SK-N-MC (cell line): ENCODE measurements around the gene AGMO.
A peak's percentile ranks its signal among the peaks of the same experiment; 100 is the strongest.

Source experiments
- DNase-seq: peaks from one replicate; pipeline ENCODE4 v3.0.0-alpha.2; 2011; ENCODE audit warnings: low read depth, low spot score
- H3K27ac ChIP-seq: fragments of 200-600 bp; sonication (generic); 2 replicates; pipeline ENCODE4 v1.5.1; 2016; ENCODE audit warnings: mixed run types
- H3K36me3 ChIP-seq: fragments of 200-600 bp; sonication (generic); 2 replicates; pipeline ENCODE4 v1.6.1; 2017; ENCODE audit warnings: antibody characterized with exemption, low read length, mixed read lengths; ENCODE audit not compliant: insufficient read depth
- H3K4me3 ChIP-seq: fragments of 200-600 bp; sonication (generic); 2 replicates; pipeline ENCODE4 v1.5.1; 2016
- H3K9ac ChIP-seq: fragments of 200-600 bp; sonication (generic); 2 replicates; pipeline ENCODE4 v1.8.0; 2017; ENCODE audit warnings: mixed run types, mixed read lengths; ENCODE audit not compliant: insufficient read length
- H3K9me3 ChIP-seq: fragments of 200-600 bp; sonication (generic); 2 replicates; pipeline ENCODE4 v1.6.1; 2017; ENCODE audit warnings: low read depth, mild to moderate bottlenecking, antibody characterized with exemption, low read length, moderate library complexity, mixed read lengths
- EZH2 ChIP-seq: fragments of 200-600 bp; sonication (generic); IDR thresholded peaks from one replicate; pipeline ENCODE4 v1.6.1; 2017; ENCODE audit warnings: antibody characterized with exemption
- FOXP2 ChIP-seq: optimal IDR thresholded peaks from 2 replicates; pipeline ENCODE3; 2011; ENCODE audit warnings: mild to moderate bottlenecking, moderate library complexity; ENCODE audit not compliant: insufficient read depth; ENCODE audit errors: extremely low read length, control extremely low read depth
- POLR2AphosphoS5 ChIP-seq: IDR thresholded peaks from 2 replicates; pipeline ENCODE4 v1.6.1; 2012; ENCODE audit warnings: mild to moderate bottlenecking, low read depth, low read length, borderline replicate concordance

Gene AGMO

DNA sequence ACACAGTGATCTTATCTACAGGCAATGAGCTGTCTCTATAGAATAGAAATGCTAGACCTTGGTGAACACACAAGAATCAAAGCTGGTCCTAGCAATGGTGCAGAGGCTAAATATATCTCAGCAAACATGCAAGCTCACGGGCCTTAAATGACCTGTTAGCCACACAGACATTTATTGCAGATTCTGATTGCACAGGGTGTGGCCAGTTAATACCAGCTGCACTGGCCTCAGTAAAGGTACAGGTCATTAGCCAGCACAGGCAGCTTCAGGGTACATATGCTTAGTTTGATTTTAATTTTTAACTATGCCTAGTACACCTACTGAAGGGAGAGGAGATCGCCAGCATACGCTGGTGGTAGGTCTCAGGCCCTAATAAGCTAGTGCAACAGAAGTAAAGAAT lies 393.9 kb downstream of the AGMO start:
- DNase-seq, result no peak
- H3K4me3 ChIP-seq, result no peak overlapping the region
- no peak overlapping the region for H3K27ac ChIP-seq
- H3K36me3 ChIP-seq, result no peaks in the 10 kb centered on the region
- H3K9me3 ChIP-seq, result no peaks in the 10 kb centered on the region
- H3K9ac ChIP-seq, result no peak overlapping the region
- TF ChIP-seq FOXP2, result no peak
- no peak for TF ChIP-seq EZH2
- no peak for TF ChIP-seq POLR2AphosphoS5

DNA sequence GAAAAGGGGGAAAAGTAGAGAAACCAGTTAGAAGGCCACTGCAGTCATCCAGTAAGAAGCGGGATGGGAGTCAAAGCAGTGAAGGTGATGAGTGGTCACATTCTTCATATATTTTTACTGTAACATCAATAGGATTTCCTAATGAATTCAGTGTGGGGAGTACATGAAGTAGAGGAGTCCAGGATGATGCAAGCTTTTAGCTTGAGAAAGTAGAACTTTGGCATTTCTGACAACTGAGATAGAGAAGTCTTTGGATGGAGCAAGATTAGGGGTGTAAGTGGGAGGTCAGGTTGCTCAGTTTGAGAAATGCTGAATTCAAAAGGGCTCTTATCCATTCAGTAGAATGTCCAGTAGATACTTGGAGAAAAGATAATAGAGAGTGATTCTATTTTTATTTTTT lies 395.2 kb downstream of the AGMO start:
- no peaks in the 10 kb centered on the region for H3K36me3 ChIP-seq
- no peak overlapping the region for H3K4me3 ChIP-seq
- H3K9ac ChIP-seq, result no peak overlapping the region
- TF ChIP-seq FOXP2 (no peak), EZH2 (no peak), POLR2AphosphoS5 (no peak)
- no peaks in the 10 kb centered on the region for H3K9me3 ChIP-seq
- DNase-seq, result no peak
- H3K27ac ChIP-seq, result no peak overlapping the region

DNA sequence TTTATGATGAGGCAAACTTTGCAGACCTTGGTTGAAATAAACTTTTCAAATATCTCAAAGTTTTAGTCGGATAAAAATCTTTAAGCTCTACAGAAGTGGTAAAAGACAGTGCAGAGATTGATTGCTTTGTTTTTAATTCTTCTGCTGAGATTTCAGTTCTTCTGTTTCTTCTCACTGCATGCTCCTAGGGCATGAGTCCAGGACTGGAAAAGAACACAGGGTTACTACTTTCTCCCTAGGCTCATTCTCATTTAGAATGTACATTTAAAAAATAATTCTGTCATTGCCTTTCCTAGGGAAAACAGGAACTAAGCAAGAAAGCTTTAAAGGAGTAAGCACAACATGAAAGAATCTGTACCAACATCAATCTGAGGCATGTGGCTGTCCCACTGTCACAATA lies 402.6 kb downstream of the AGMO start:
- no peaks in the 10 kb centered on the region for H3K36me3 ChIP-seq
- no peak for DNase-seq
- H3K9me3 ChIP-seq, result no peaks in the 10 kb centered on the region
- H3K27ac ChIP-seq, result no peak overlapping the region
- TF ChIP-seq POLR2AphosphoS5 (no peak), FOXP2 (no peak)
- H3K9ac ChIP-seq, result no peak overlapping the region
- no peak overlapping the region for H3K4me3 ChIP-seq

DNA sequence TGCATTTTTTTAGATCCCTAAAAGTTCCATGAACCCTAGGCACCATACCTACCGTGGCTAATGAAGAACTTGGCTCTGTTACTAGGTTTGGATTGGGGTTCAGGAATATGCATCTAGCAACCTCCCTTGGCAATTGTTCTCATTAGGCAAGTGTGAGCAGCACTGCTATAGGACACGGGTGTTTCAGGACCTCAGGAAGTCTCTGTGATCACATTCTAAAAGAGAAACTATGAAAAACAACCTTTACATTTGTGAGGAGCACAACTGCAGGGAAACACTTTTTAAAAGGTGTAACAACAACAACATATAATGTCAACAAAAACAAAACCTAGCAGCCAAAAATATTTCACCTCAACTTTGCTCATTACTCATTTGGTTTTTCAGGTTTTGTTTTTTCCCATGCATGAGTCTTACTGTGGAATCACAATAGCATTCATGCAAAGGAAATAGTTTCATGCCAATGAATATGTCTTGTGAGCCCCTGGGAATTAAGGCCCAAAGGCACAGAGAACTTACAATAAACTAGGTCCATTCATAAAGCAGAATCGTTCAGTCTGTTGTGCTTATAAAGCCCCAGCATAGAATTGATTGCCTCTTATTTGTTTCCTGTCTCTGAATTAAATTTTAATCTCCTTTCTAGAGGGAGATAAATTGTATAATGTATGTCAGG lies 403.5 kb downstream of the AGMO start:
- Histone ChIP-seq H3K9me3 (no peaks in the 10 kb centered on the region), H3K4me3 (peak overlapping the region; percentile 33; the same call in 1 of the 2 replicates), H3K27ac (no peak overlapping the region), H3K36me3 (no peaks in the 10 kb centered on the region), H3K9ac (no peak overlapping the region)
- DNase-seq, result peak; percentile 35
- TF ChIP-seq EZH2 (no peak), FOXP2 (no peak), POLR2AphosphoS5 (no peak; the same call in 1 of the 2 replicates)
